Right renal pelvis (tissue), 4 donors: ENCODE measurements around the gene ALDOB. TPM values are rescaled to one million over a fixed set of nuclear protein-coding genes. Genes with fewer than 3 reads are reported as not detected.
A peak's percentile ranks its signal among the peaks of the same experiment; 100 is the strongest.

Experiments
- DNase-seq, 4 donors: peaks; one replicate each; pipeline ENCODE4 v3.0.0-alpha.2; 2013; ENCODE audit warnings: low read depth in 4 of 4, low spot score in 3 of 4, missing footprints in 1 of 4
- polyA plus RNA-seq, 4 donors: library from polyadenylated mRNA; unstranded; fragments of 120-200 nt; gene quantifications; one replicate each; pipeline ENCODE4 v1.2.1, GENCODE V29; 2013; ENCODE audit not compliant: insufficient read length in 4 of 4

Gene ALDOB
- polyA plus RNA-seq, 4 donors, result 651 to 1,095 (median 808) TPM

- DNase-seq, result peak; percentile 21 to 60 (median 58)
These were observed 23.5 kb upstream of the ALDOB start for GRCh38 chr9:101458963-101459631.

GRCh38 chr9:101457003-101457402 lies 21.4 kb upstream of the ALDOB start:
- no peak for DNase-seq

GRCh38 chr9:101455656-101456240 lies 20.2 kb upstream of the ALDOB start:
- DNase-seq, result no peak

- DNase-seq, result no peak
These were observed 18.4 kb upstream of the ALDOB start for GRCh38 chr9:101453776-101454570.

GRCh38 chr9:101451498-101451897 lies 15.9 kb upstream of the ALDOB start:
- no peak for DNase-seq

DNA sequence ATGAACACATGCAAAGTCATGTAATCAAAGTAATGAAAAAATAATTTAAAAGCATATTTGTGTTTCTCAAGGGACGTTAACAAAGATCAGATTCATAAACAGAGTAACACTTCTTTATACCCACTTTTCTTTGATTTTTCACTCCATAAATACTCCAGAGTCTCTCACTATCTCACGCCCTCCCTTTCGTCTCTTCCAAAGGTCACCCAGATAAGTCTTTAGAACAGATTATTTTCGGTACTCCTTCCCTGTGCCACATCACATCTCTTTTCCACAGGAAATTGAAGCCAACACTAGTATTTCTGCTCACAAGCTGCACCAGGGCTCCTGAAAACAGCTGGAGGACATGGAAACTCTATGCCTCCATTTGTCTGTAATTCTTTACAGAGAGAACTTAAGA lies 15.4 kb upstream of the ALDOB start:
- no peak for DNase-seq

GRCh38 chr9:101449071-101449721 lies 13.6 kb upstream of the ALDOB start:
- DNase-seq, result peak; percentile 31 to 59 (median 48)

GRCh38 chr9:101448680-101449070 lies 13.1 kb upstream of the ALDOB start:
- no peak for DNase-seq

DNA sequence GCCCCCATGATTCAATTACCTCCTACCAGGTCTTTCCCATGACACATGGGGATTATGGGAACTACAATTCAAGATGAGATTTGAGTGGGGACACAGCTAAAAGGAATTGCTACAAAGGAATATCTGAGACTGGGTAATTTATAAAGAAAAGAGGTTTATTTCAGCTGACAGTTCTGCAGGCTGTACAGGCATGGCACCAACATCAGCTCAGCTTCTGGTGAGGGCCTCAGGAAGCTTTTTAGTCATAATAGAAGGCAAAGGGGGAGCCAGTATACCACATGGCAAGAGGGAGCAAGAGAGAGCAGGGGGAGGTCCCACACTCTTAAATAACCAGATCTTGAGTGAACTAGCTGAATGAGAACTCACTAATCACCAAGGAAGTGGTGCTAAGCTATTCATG lies 11.2 kb upstream of the ALDOB start:
- DNase-seq, result no peak

- DNase-seq, result no peak
These were observed 9.9 kb upstream of the ALDOB start for GRCh38 chr9:101445353-101446029.

DNA sequence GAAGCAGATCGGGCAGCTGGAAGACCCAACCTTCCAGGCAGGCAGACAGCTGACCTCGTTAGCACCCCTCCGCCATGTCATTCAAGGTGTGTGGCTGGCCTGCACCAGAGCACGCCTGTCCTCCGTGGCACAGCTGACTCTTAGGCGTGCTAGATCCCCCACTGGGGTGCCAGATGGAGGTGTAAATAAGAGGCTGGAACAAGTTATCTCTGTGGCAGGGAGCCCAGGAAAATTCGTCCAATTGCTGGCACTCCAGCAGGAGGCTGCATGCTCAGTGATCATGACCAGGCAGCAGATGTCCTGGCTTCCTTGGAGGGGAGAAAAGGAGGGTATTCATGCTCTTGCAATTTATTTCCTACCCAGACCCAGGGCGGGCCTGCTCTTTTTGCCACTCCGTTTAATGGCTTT lies 7.8 kb upstream of the ALDOB start:
- no peak for DNase-seq

GRCh38 chr9:101442736-101443135 lies 7.2 kb upstream of the ALDOB start:
- DNase-seq, result no peak

DNA sequence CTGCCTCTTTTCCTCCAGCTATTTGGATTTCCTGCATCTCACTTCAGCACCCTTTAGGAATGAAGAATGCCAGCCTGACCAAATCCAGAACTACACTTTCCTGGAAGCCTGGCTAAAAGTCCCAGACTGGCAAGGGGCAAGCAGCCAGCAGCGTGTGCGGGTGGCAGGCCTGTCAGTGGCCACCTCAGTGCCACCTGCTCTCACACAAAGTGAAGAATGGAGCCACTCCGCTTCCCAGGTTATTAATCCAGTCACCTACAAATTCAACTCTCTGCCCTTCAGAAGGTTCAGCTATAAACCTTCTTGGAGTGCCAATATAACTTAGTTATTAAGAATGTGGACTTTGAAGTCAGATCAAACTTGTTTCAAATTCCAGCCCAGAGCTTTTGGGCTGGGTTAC lies 6.7 kb upstream of the ALDOB start:
- no peak for DNase-seq

DNA sequence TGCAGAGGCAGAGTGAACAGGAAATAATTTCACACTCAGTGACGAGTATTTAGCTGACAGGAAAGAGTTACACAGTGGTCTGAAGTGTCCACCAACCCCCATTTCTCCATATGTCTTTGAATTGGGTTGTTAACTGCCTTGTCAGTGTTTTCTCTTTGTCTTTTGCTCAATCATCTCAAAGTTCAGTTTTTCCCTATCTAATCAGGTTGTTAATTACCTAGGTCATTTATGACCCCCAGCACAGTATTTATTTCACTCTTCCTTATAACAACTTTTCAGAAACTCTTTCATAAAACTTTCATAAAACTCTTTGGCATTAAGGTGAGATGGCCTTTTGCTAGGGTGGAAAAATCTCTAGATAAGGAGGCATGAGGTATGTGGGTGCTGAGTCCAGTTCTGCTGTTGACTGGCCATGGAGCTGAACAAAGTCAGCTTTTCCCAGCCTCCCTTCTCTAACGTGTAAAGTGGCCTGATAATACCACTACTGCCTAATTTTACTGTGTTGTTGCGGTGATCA lies 5.2 kb upstream of the ALDOB start:
- no peak for DNase-seq

GRCh38 chr9:101438523-101438922 lies 2.9 kb upstream of the ALDOB start:
- no peak for DNase-seq

- DNase-seq, result no peak
These were observed 2.2 kb upstream of the ALDOB start for GRCh38 chr9:101437806-101438232.

DNA sequence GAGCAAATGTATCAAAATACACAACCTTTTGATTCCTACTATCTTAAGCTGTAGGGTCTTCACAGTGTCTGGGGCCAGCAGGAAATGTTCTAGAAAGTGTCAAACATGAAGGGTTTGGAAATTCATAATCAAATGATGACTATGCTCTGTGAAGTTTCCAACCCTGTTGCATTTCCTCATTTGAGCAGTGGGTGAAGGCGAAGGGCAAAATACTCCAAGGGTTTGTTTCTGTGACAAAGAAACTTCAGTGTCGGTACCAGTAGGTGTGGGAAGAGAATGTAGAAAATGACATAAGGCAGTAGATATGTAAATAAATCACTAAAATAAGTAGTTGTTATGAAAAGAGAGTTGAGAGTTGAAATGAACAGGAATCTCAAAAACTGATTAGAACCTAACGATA lies 576 bp downstream of the ALDOB start:
- DNase-seq, result no peak

DNA sequence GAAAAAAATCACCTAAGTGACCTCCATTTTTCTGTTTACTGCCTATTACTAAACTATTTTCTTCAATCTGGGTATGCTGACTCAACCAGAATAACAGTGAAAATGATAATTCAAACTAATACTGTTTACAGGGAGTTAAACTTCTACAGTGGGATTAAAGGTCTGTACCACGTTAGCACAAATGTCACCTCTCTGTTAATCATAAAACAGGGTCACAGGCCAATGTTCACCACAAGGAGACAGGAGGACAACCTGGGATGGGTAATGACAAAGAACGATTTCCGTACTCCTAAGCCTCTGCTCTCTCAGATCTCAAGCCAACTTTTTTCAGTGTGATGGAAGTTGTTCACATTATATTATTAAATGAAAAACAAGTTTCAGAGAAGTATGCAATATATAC lies 2.3 kb downstream of the ALDOB start:
- no peak for DNase-seq

- no peak for DNase-seq
These were observed 2.8 kb downstream of the ALDOB start for GRCh38 chr9:101432740-101433139.

GRCh38 chr9:101432171-101432570 lies 3.4 kb downstream of the ALDOB start:
- no peak for DNase-seq

DNA sequence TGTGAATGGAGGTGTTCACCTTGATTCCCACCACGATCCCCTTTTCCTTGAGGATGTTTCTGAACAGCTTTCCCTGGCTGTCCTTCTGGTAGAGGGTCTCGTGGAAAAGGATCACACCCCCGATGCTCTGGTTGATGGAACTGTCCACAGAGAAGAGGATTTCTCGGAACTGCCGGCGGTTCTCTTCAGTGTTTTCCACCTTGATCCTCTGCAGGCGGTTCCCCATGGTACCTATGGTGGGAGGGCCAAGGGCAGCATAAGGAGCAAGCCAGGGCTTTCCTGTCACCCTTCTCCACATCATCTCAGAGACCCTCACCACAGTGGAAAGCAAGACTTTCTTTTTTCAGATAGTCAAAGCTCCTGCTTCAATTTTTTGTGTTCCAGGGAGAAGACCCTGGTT lies 5.8 kb downstream of the ALDOB start:
- no peak for DNase-seq
